GM20000 (cell line): Measurements from ENCODE around the gene ZNF581.

ENCODE experiments used
- DNase-seq: peaks from one replicate; pipeline ENCODE4 v3.0.0; 2012; ENCODE audit warnings: low spot score
- CTCF ChIP-seq: IDR thresholded peaks from 2 replicates; pipeline ENCODE4 v1.5.1; 2012; ENCODE audit warnings: mild to moderate bottlenecking, control low read depth; ENCODE audit errors: extremely low read depth, missing control alignments

Gene ZNF581

GRCh38 chr19:55611300-55611982 is 32.0 kb upstream of the ZNF581 start:
- DNase-seq: no peak
- no peak for TF ChIP-seq CTCF

GRCh38 chr19:55611983-55612645 is 31.3 kb upstream of the ZNF581 start:
- no peak for DNase-seq
- TF ChIP-seq CTCF: no peak

- no peak for TF ChIP-seq CTCF
- DNase-seq: no peak
Observed at GRCh38 chr19:55613396-55613795, 30.1 kb upstream of the ZNF581 start.

GRCh38 chr19:55613930-55614710 is 29.3 kb upstream of the ZNF581 start:
- no peak for DNase-seq
- no peak for TF ChIP-seq CTCF

GRCh38 chr19:55614711-55615542 is 28.5 kb upstream of the ZNF581 start:
- DNase-seq: no peak
- TF ChIP-seq CTCF: no peak

- no peak for TF ChIP-seq CTCF
Observed at GRCh38 chr19:55615543-55616394, 27.7 kb upstream of the ZNF581 start.

More at GRCh38 chr19:55615543-55616394, 27.7 kb upstream of the ZNF581 start:
- DNase-seq: no peak
